OCI-LY7 (cell line): ENCODE data around the gene APEH. TPM values are rescaled to one million over a fixed set of nuclear protein-coding genes. Genes with fewer than 3 reads are reported as not detected.
"Not testable (repeated sequence)": the region's sequence is repeated elsewhere in the genome, so short reads cannot be mapped to it uniquely, and the experiment has no call there.

Experiments
- BruUV-seq: library from RNA; stranded (reverse); fragments of 400-500 nt; replicated peaks from 2 replicates; lab custom pipeline; 2021; lab: Mats Ljungman, UMichigan
- CTCF ChIA-PET: fragments of 300-600 bp; sonication (Branson Sonifier 250); formaldehyde crosslinking; loops from one replicate; lab custom pipeline; 2022; ENCODE audit warnings: antibody characterized with exemption; ENCODE audit not compliant: unreplicated experiment; lab: Charles Lee
- POLR2A ChIA-PET: fragments of 300-600 bp; sonication (Branson Sonifier 250); formaldehyde crosslinking; loops from one replicate; lab custom pipeline; 2022; ENCODE audit warnings: antibody characterized with exemption; lab: Charles Lee
- DNase-seq: peaks from one replicate; pipeline ENCODE4 v3.0.0-alpha.2; 2015; ENCODE audit warnings: low spot score
- H2AFZ ChIP-seq: fragments of 200-600 bp; sonication (generic), shearing (Covaris generic); 2 replicates; pipeline ENCODE4 v1.6.1; 2014; ENCODE audit warnings: mild to moderate bottlenecking, antibody characterized with exemption, low read length, moderate library complexity
- H3K27ac ChIP-seq: fragments of 200-600 bp; sonication (generic); 2 replicates; pipeline ENCODE4 v1.5.1; 2014; ENCODE audit warnings: mixed run types, low read depth, mild to moderate bottlenecking, moderate library complexity, low read length, inconsistent platforms; ENCODE audit not compliant: poor library complexity, severe bottlenecking
- H3K36me3 ChIP-seq: fragments of 200-600 bp; sonication (generic); 2 replicates; pipeline ENCODE4 v1.6.1; 2014; ENCODE audit warnings: mild to moderate bottlenecking, antibody characterized with exemption, low read length, moderate library complexity, mixed read lengths; ENCODE audit not compliant: insufficient read depth
- H3K4me1 ChIP-seq: fragments of 200-600 bp; sonication (generic); 2 replicates; pipeline ENCODE4 v1.5.1; 2014; ENCODE audit warnings: mild to moderate bottlenecking, low read length; ENCODE audit not compliant: insufficient read depth, poor library complexity, severe bottlenecking
- H3K4me2 ChIP-seq: fragments of 200-600 bp; sonication (generic); 2 replicates; pipeline ENCODE4 v1.6.1; 2014; ENCODE audit warnings: mild to moderate bottlenecking, low read length
- H3K4me3 ChIP-seq: fragments of 200-600 bp; sonication (generic); 2 replicates; pipeline ENCODE4 v1.5.1; 2014; ENCODE audit warnings: mild to moderate bottlenecking, low read depth, low read length; ENCODE audit not compliant: poor library complexity, severe bottlenecking
- H3K79me2 ChIP-seq: fragments of 200-600 bp; sonication (generic); 2 replicates; pipeline ENCODE4 v1.6.1; 2016; ENCODE audit warnings: low read depth, mild to moderate bottlenecking, low read length, moderate library complexity, mixed read lengths; ENCODE audit not compliant: insufficient read depth
- H3K9me2 ChIP-seq: fragments of 200-600 bp; sonication (generic); 2 replicates; pipeline ENCODE4 v1.6.1; 2016; ENCODE audit warnings: mild to moderate bottlenecking, low read length, mixed read lengths; ENCODE audit not compliant: insufficient read depth
- H3K9me3 ChIP-seq: fragments of 200-600 bp; sonication (generic); 2 replicates; pipeline ENCODE4 v1.6.1; 2014; ENCODE audit warnings: mild to moderate bottlenecking, mixed run types, low read length, mixed read lengths
- H4K20me1 ChIP-seq: fragments of 200-600 bp; sonication (generic); 2 replicates; pipeline ENCODE4 v1.6.1; 2014; ENCODE audit warnings: mild to moderate bottlenecking, antibody characterized with exemption, low read length, moderate library complexity, mixed read lengths; ENCODE audit not compliant: insufficient read depth
- intact Hi-C: fragments of 100-400 bp; cut with micrococcal nuclease; formaldehyde crosslinking; loops from one replicate; pipeline ENCODE4 v1.10.0; 2022; ENCODE audit not compliant: unreplicated experiment
- total RNA-seq, 2 experiments: library from RNA; depleted of rRNA in 1 of 2; stranded (reverse); fragments of >200 nt in 1 of 2; shearing (Covaris generic) in 1 of 2; gene quantifications; 2 replicates each; pipeline ENCODE4 v1.2.3, GENCODE V29; 2014 to 2022

The APEH gene
- total RNA-seq, 2 experiments from 2014 or later: 112 to 132 TPM

- H2AFZ ChIP-seq, H3K4me2 ChIP-seq, H3K4me3 ChIP-seq, DNase-seq, H3K79me2 ChIP-seq, CTCF ChIA-PET, POLR2A ChIA-PET, H3K27ac ChIP-seq, H3K9me2 ChIP-seq, BruUV-seq, H3K9me3 ChIP-seq, H4K20me1 ChIP-seq, intact Hi-C loops: not testable (repeated sequence)
- Histone ChIP-seq H3K4me1 (peaks cover 10% of the 10 kb centered on the region), H3K36me3 (peaks cover 29% of the 10 kb centered on the region; the same call in 1 of the 2 replicates)
These were observed 11.7 kb downstream of the APEH start for GRCh38 chr3:49685846-49686245.

GRCh38 chr3:49686346-49686745 is 12.2 kb downstream of the APEH start:
- peaks cover 24% of the 10 kb centered on the region; the same call in 1 of the 2 replicates for H3K36me3 ChIP-seq
- H3K4me3 ChIP-seq, H3K4me2 ChIP-seq, BruUV-seq, H3K79me2 ChIP-seq, CTCF ChIA-PET, H3K9me2 ChIP-seq, intact Hi-C loops, H3K27ac ChIP-seq, H3K9me3 ChIP-seq, H2AFZ ChIP-seq, H4K20me1 ChIP-seq, DNase-seq, POLR2A ChIA-PET: not testable (repeated sequence)
- peaks cover 11% of the 10 kb centered on the region for H3K4me1 ChIP-seq

- intact Hi-C loops, POLR2A ChIA-PET, BruUV-seq, H3K9me2 ChIP-seq, H3K9me3 ChIP-seq, H2AFZ ChIP-seq, DNase-seq, H3K4me2 ChIP-seq, H3K79me2 ChIP-seq, H4K20me1 ChIP-seq, CTCF ChIA-PET, H3K27ac ChIP-seq, H3K4me3 ChIP-seq: not testable (repeated sequence)
- Histone ChIP-seq H3K4me1 (peaks cover 11% of the 10 kb centered on the region), H3K36me3 (peaks cover 18% of the 10 kb centered on the region; the same call in 1 of the 2 replicates)
These were observed 12.7 kb downstream of the APEH start for GRCh38 chr3:49686769-49687423.

- H3K79me2 ChIP-seq, H3K4me2 ChIP-seq, H3K27ac ChIP-seq, intact Hi-C loops, BruUV-seq, H2AFZ ChIP-seq, H4K20me1 ChIP-seq, POLR2A ChIA-PET, DNase-seq, H3K9me3 ChIP-seq, CTCF ChIA-PET, H3K9me2 ChIP-seq, H3K4me3 ChIP-seq: not testable (repeated sequence)
- peaks cover 15% of the 10 kb centered on the region; the same call in 1 of the 2 replicates for H3K36me3 ChIP-seq
- peaks cover 11% of the 10 kb centered on the region for H3K4me1 ChIP-seq
These were observed 13.3 kb downstream of the APEH start for GRCh38 chr3:49687424-49687795.

- POLR2A ChIA-PET, DNase-seq, H3K9me3 ChIP-seq, H3K36me3 ChIP-seq, BruUV-seq, H4K20me1 ChIP-seq, H3K9me2 ChIP-seq, CTCF ChIA-PET, intact Hi-C loops, H3K79me2 ChIP-seq: not testable (repeated sequence)
- peaks cover 11% of the 10 kb centered on the region for H3K4me1 ChIP-seq
- H3K4me3 ChIP-seq: peak overlapping the region; percentile 82
- peak overlapping the region; percentile 22 for H3K27ac ChIP-seq
- H3K4me2 ChIP-seq: peak overlapping the region; percentile 93
- peak overlapping the region; percentile 63; the same call in 1 of the 2 replicates for H2AFZ ChIP-seq
These were observed 14.3 kb downstream of the APEH start for GRCh38 chr3:49688338-49689045.
